ENCODE data around the gene RBMS3. TPM values are rescaled to one million over a fixed set of nuclear protein-coding genes. Genes with fewer than 3 reads are reported as not detected.

The RBMS3 gene
- total RNA-seq, 1 donor from 2014 or later, result 65.1 TPM

GRCh38 chr3:30003741-30004140 lies 722.9 kb downstream of the RBMS3 start:
- Mint-ChIP-seq H3K27me3 (ENCODE audit: unreplicated experiment) (no peaks in the 10 kb centered on the region), H3K9me3 (ENCODE audit: unreplicated experiment) (peaks cover 2% of the 10 kb centered on the region), H3K4me1 (ENCODE audit: low read depth, unreplicated experiment) (no peaks in the 10 kb centered on the region), H3K4me3 (ENCODE audit: unreplicated experiment) (no peak overlapping the region), H3K36me3 (ENCODE audit: unreplicated experiment) (no peaks in the 10 kb centered on the region), H3K27ac (ENCODE audit: unreplicated experiment) (no peak overlapping the region)
- TF ChIP-seq CTCF (IDR thresholded peaks at IDR 0.05; ENCODE audit: partially characterized antibody, unreplicated experiment), result no peak
- DNase-seq, result no peak

- DNase-seq, result no peak
- H3K4me1 Mint-ChIP-seq (ENCODE audit: low read depth, unreplicated experiment), result no peaks in the 10 kb centered on the region
- no peak overlapping the region for H3K4me3 Mint-ChIP-seq (ENCODE audit: unreplicated experiment)
- H3K36me3 Mint-ChIP-seq (ENCODE audit: unreplicated experiment), result no peaks in the 10 kb centered on the region
- H3K27ac Mint-ChIP-seq (ENCODE audit: unreplicated experiment), result no peak overlapping the region
- H3K27me3 Mint-ChIP-seq (ENCODE audit: unreplicated experiment), result no peaks in the 10 kb centered on the region
- TF ChIP-seq CTCF (IDR thresholded peaks at IDR 0.05; ENCODE audit: partially characterized antibody, unreplicated experiment), result no peak
- H3K9me3 Mint-ChIP-seq (ENCODE audit: unreplicated experiment), result no peaks in the 10 kb centered on the region
These were observed 723.6 kb downstream of the RBMS3 start for GRCh38 chr3:30004481-30004880.

GRCh38 chr3:30006111-30006510 lies 725.2 kb downstream of the RBMS3 start:
- H3K4me1 Mint-ChIP-seq (ENCODE audit: low read depth, unreplicated experiment), result no peaks in the 10 kb centered on the region
- no peak for DNase-seq
- no peaks in the 10 kb centered on the region for H3K27me3 Mint-ChIP-seq (ENCODE audit: unreplicated experiment)
- H3K4me3 Mint-ChIP-seq (ENCODE audit: unreplicated experiment), result no peak overlapping the region
- H3K9me3 Mint-ChIP-seq (ENCODE audit: unreplicated experiment), result no peaks in the 10 kb centered on the region
- no peak overlapping the region for H3K27ac Mint-ChIP-seq (ENCODE audit: unreplicated experiment)
- TF ChIP-seq CTCF (IDR thresholded peaks at IDR 0.05; ENCODE audit: partially characterized antibody, unreplicated experiment), result no peak
- no peaks in the 10 kb centered on the region for H3K36me3 Mint-ChIP-seq (ENCODE audit: unreplicated experiment)

GRCh38 chr3:30007668-30008067 lies 726.8 kb downstream of the RBMS3 start:
- no peak for TF ChIP-seq CTCF (IDR thresholded peaks at IDR 0.05; ENCODE audit: partially characterized antibody, unreplicated experiment)
- no peaks in the 10 kb centered on the region for H3K9me3 Mint-ChIP-seq (ENCODE audit: unreplicated experiment)
- no peaks in the 10 kb centered on the region for H3K4me1 Mint-ChIP-seq (ENCODE audit: low read depth, unreplicated experiment)

GRCh38 chr3:30011237-30011803 lies 730.4 kb downstream of the RBMS3 start:
- Mint-ChIP-seq H3K4me1 (ENCODE audit: low read depth, unreplicated experiment) (no peaks in the 10 kb centered on the region), H3K36me3 (ENCODE audit: unreplicated experiment) (no peaks in the 10 kb centered on the region), H3K4me3 (ENCODE audit: unreplicated experiment) (no peak overlapping the region), H3K27ac (ENCODE audit: unreplicated experiment) (no peak overlapping the region), H3K9me3 (ENCODE audit: unreplicated experiment) (no peaks in the 10 kb centered on the region), H3K27me3 (ENCODE audit: unreplicated experiment) (no peaks in the 10 kb centered on the region)
- no peak for TF ChIP-seq CTCF (IDR thresholded peaks at IDR 0.05; ENCODE audit: partially characterized antibody, unreplicated experiment)
- no peak for DNase-seq

More at GRCh38 chr3:30007668-30008067, 726.8 kb downstream of the RBMS3 start:
- no peak for DNase-seq
- Mint-ChIP-seq H3K4me3 (ENCODE audit: unreplicated experiment) (no peak overlapping the region), H3K27ac (ENCODE audit: unreplicated experiment) (no peak overlapping the region), H3K27me3 (ENCODE audit: unreplicated experiment) (no peaks in the 10 kb centered on the region), H3K36me3 (ENCODE audit: unreplicated experiment) (no peaks in the 10 kb centered on the region)
